PC-3 (cell line): Measurements from ENCODE around the gene B4GALT2. TPM values are rescaled to one million over a fixed set of nuclear protein-coding genes. Genes with fewer than 3 reads are reported as not detected.

Source experiments
- ATAC-seq: fragments of 200-7000 bp; cut with Tn5 transposase; 2 replicates; pipeline ENCODE4 v1.9.1; 2020; ENCODE audit warnings: mild to moderate bottlenecking, moderate library complexity
- BruUV-seq: library from RNA; stranded (reverse); fragments of 400-500 nt; replicated peaks from 2 replicates; lab custom pipeline; 2021; lab: Mats Ljungman, UMichigan
- CTCF ChIA-PET: fragments of 300-600 bp; sonication (Branson Sonifier 250); formaldehyde crosslinking; loops from one replicate; lab custom pipeline; 2022; ENCODE audit warnings: antibody characterized with exemption; lab: Charles Lee
- POLR2A ChIA-PET: fragments of 300-600 bp; sonication (Branson Sonifier 250); formaldehyde crosslinking; loops from one replicate; lab custom pipeline; 2022; ENCODE audit warnings: antibody characterized with exemption; ENCODE audit not compliant: unreplicated experiment; lab: Charles Lee
- DNase-seq: peaks from one replicate; pipeline ENCODE4 v3.0.0-alpha.2; 2015
- H2AFZ ChIP-seq: fragments of 300-600 bp; sonication (generic); 2 replicates; pipeline ENCODE4 v1.6.0; 2016; ENCODE audit warnings: antibody characterized with exemption, low read length
- H3F3A ChIP-seq: fragments of 300-600 bp; sonication (generic); one replicate; pipeline ENCODE4 v1.6.0; 2017; ENCODE audit warnings: antibody characterized with exemption, low read length, control low read depth, mild to moderate bottlenecking; ENCODE audit not compliant: unreplicated experiment
- H3K27ac ChIP-seq: fragments of 300-600 bp; sonication (generic); 2 replicates; pipeline ENCODE4 v1.5.1; 2016; ENCODE audit warnings: mild to moderate bottlenecking, low read length
- H3K27me3 ChIP-seq: fragments of 300-600 bp; sonication (generic); 2 replicates; pipeline ENCODE4 v1.6.1; 2016; ENCODE audit warnings: low read length, mixed read lengths
- H3K36me3 ChIP-seq: fragments of 300-600 bp; sonication (generic); 2 replicates; pipeline ENCODE4 v1.6.1; 2016; ENCODE audit warnings: low read depth, mixed run types, low read length, mixed read lengths
- H3K4me1 ChIP-seq: fragments of 300-600 bp; sonication (generic); 2 replicates; pipeline ENCODE4 v1.5.1; 2016; ENCODE audit warnings: low read length; ENCODE audit not compliant: insufficient read depth
- H3K4me2 ChIP-seq: fragments of 300-600 bp; sonication (generic); 2 replicates; pipeline ENCODE4 v1.6.0; 2016; ENCODE audit warnings: low read length
- H3K4me3 ChIP-seq: fragments of 300-600 bp; sonication (generic); 2 replicates; pipeline ENCODE4 v1.5.1; 2016; ENCODE audit warnings: mild to moderate bottlenecking, low read length, mixed read lengths
- H3K79me2 ChIP-seq: fragments of 300-600 bp; sonication (generic); 2 replicates; pipeline ENCODE4 v1.6.1; 2017; ENCODE audit warnings: low read length, mixed read lengths
- H3K9ac ChIP-seq: fragments of 300-600 bp; sonication (generic); 2 replicates; pipeline ENCODE4 v1.6.0; 2016; ENCODE audit warnings: mild to moderate bottlenecking, low read length
- H3K9me2 ChIP-seq: fragments of 300-600 bp; sonication (generic); replicated peaks from 2 replicates; pipeline ENCODE4 v1.6.1; 2016; ENCODE audit warnings: mixed run types, low read length, mixed read lengths
- H3K9me3 ChIP-seq: fragments of 300-600 bp; sonication (generic); 2 replicates; pipeline ENCODE4 v1.6.1; 2016; ENCODE audit warnings: low read length, mixed read lengths
- H4K20me1 ChIP-seq: fragments of 300-600 bp; sonication (generic); 2 replicates; pipeline ENCODE4 v1.6.1; 2016; ENCODE audit warnings: low read length, mixed read lengths
- CTCF ChIP-seq: fragments of 300-600 bp; sonication (generic); conservative IDR thresholded peaks from 2 replicates; pipeline ENCODE4 v1.5.1; 2017; ENCODE audit warnings: antibody characterized with exemption, low read depth, mild to moderate bottlenecking, low read length
- EZH2 ChIP-seq: fragments of 300-600 bp; sonication (generic); IDR thresholded peaks from one replicate; pipeline ENCODE4 v1.6.1; 2017; ENCODE audit warnings: antibody characterized with exemption, mild to moderate bottlenecking, low read length; ENCODE audit not compliant: unreplicated experiment
- EZH2phosphoT487 ChIP-seq: fragments of 300-600 bp; sonication (generic); IDR thresholded peaks from 2 replicates; pipeline ENCODE4 v1.6.1; 2018; ENCODE audit warnings: mild to moderate bottlenecking, antibody characterized with exemption, low read length, borderline replicate concordance
- intact Hi-C: fragments of 100-400 bp; cut with micrococcal nuclease; formaldehyde crosslinking; loops from 2 replicates; pipeline ENCODE4 v1.9.0; 2023
- total RNA-seq: library from RNA; depleted of rRNA; stranded (reverse); fragments of >200 nt; gene quantifications from 2 replicates; pipeline ENCODE4 v1.2.3, GENCODE V29; 2014

B4GALT2 gene
- total RNA-seq, 1 experiment from 2014 or later = 103 TPM

DNA sequence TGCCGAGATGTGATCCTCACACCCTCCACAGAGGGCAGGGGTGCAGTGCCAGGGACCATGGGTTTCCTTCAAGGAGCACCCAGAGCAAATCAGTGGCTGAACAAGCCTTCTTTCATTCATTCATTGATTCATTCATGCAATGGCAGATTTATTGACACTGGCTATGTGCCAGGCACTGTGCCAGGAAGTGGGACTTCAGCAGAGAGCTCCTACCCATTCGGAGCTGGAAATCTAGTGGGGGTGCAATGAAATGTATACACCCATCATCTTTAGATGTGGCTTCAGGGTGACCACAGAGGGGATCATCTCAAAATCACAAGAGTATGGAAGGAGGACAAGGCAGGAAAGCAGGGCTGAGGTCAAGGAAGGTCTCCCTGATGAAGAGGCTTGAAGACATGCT, 33.4 kb downstream of the B4GALT2 start:
- Histone ChIP-seq H3K27me3 (no peaks in the 10 kb centered on the region), H3K79me2 (no peaks in the 10 kb centered on the region), H3K9ac (no peak overlapping the region), H3K4me1 (peaks cover 9% of the 10 kb centered on the region), H3K9me2 (no peaks in the 10 kb centered on the region), H3F3A (no peaks in the 10 kb centered on the region), H2AFZ (no peak overlapping the region), H3K36me3 (no peaks in the 10 kb centered on the region; the same call in 1 of the 2 replicates), H4K20me1 (no peaks in the 10 kb centered on the region), H3K4me3 (no peak overlapping the region), H3K4me2 (no peak overlapping the region), H3K9me3 (no peaks in the 10 kb centered on the region), H3K27ac (no peak overlapping the region)
- DNase-seq = peak; percentile 58
- no TSS peak for BruUV-seq
- no peak for ATAC-seq
- CTCF ChIA-PET = interaction anchor here (0.5 kb wide), 1 partner anchor 36 kb away, joined by 4 read pairs; no protein-coding TSS in a partner anchor
- TF ChIP-seq EZH2 (no peak), CTCF (no peak), EZH2phosphoT487 (no peak)
- POLR2A ChIA-PET = no interaction called here
- intact Hi-C loops = no loop called here

DNA sequence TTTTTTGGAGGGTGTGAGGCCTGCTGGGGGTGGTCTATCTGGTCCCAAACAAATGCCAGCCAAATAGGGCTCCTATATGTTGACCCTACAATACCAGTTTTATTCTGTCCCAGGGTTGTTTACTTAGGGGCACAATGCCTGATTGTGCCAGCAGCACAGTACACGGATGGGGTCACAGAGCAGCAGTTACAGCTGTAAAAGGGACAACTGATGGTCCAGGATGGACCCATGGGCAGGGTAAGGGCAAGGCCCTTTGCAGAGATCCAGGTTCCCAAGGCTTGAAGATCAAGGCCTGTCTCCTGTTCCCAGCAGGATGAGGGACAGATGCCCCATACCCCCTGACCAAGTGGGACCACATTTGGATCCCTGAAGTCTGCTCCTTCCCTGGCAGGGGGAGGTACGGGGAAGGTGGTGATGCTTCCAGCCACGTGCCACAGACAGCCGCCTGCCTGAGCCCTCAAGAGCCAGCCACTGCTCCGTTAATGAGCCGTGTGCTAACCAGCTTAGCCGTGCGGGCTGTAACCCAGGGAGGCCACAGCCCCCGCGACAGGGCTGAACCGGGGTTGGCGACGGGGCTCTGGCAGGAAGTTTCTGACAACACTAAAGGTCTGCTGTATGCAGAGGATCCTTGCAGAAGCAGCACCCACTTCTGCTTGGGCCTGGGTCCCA, 34.1 kb downstream of the B4GALT2 start:
- Histone ChIP-seq H4K20me1 (no peaks in the 10 kb centered on the region), H3K79me2 (no peaks in the 10 kb centered on the region), H3K4me2 (no peak overlapping the region), H3K27me3 (no peaks in the 10 kb centered on the region), H2AFZ (no peak overlapping the region), H3K36me3 (no peaks in the 10 kb centered on the region; the same call in 1 of the 2 replicates), H3K9me3 (no peaks in the 10 kb centered on the region), H3F3A (no peaks in the 10 kb centered on the region), H3K4me3 (no peak overlapping the region), H3K9me2 (no peaks in the 10 kb centered on the region), H3K4me1 (peaks cover 9% of the 10 kb centered on the region), H3K27ac (no peak overlapping the region), H3K9ac (no peak overlapping the region)
- DNase-seq = no peak
- no peak for ATAC-seq
- no TSS peak for BruUV-seq
- intact Hi-C loops = no loop called here
- TF ChIP-seq EZH2phosphoT487 = no peak
- TF ChIP-seq CTCF = no peak
- no peak for TF ChIP-seq EZH2
- ChIA-PET POLR2A (no interaction called here), CTCF (interaction anchor here (0.5 kb wide), 1 partner anchor 35 kb away, joined by 4 read pairs; no protein-coding TSS in a partner anchor)

GRCh38 chr1:44013949-44014348, 34.9 kb downstream of the B4GALT2 start:
- no TSS peak for BruUV-seq
- intact Hi-C loops = no loop called here
- TF ChIP-seq EZH2phosphoT487 = no peak
- no peak for TF ChIP-seq CTCF
- Histone ChIP-seq H3K27me3 (no peaks in the 10 kb centered on the region), H3K36me3 (no peaks in the 10 kb centered on the region), H3K4me3 (no peak overlapping the region), H2AFZ (no peak overlapping the region), H3K9me3 (no peaks in the 10 kb centered on the region), H3K4me1 (peaks cover 9% of the 10 kb centered on the region), H3K9me2 (no peaks in the 10 kb centered on the region), H3K27ac (no peak overlapping the region), H3F3A (no peaks in the 10 kb centered on the region), H3K4me2 (no peak overlapping the region), H3K9ac (no peak overlapping the region), H4K20me1 (no peaks in the 10 kb centered on the region), H3K79me2 (no peaks in the 10 kb centered on the region)
- ATAC-seq = no peak
- ChIA-PET CTCF (no interaction called here), POLR2A (no interaction called here)
- DNase-seq = no peak
